GM21737 (cell line): ENCODE measurements around the gene GALT.
"Not testable (repeated sequence)": the region's sequence is repeated elsewhere in the genome, so short reads cannot be mapped to it uniquely, and the experiment has no call there.

Source experiments
- ATAC-seq: cut with Tn5 transposase; IDR thresholded peaks from one replicate; pipeline ENCODE4 v1.9.1; 2021; ENCODE audit warnings: mild to moderate bottlenecking, moderate library complexity; ENCODE audit not compliant: unreplicated experiment

GALT gene

DNA sequence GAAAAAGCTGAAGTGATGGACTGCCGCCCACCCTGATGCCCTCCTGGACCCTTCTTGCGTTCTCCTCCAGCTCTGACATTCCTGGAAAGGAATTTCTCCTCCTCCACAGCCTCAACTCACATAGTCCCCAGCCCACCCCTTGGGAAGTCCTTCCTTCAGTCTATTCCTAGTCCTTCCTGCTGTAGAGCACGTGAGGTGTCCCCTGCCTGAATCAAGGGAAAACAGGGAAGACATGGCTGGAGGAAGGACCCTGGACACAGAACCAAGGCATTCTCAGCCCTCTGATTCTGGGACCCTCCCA is 21.3 kb upstream of the GALT start:
- no peak for ATAC-seq

DNA sequence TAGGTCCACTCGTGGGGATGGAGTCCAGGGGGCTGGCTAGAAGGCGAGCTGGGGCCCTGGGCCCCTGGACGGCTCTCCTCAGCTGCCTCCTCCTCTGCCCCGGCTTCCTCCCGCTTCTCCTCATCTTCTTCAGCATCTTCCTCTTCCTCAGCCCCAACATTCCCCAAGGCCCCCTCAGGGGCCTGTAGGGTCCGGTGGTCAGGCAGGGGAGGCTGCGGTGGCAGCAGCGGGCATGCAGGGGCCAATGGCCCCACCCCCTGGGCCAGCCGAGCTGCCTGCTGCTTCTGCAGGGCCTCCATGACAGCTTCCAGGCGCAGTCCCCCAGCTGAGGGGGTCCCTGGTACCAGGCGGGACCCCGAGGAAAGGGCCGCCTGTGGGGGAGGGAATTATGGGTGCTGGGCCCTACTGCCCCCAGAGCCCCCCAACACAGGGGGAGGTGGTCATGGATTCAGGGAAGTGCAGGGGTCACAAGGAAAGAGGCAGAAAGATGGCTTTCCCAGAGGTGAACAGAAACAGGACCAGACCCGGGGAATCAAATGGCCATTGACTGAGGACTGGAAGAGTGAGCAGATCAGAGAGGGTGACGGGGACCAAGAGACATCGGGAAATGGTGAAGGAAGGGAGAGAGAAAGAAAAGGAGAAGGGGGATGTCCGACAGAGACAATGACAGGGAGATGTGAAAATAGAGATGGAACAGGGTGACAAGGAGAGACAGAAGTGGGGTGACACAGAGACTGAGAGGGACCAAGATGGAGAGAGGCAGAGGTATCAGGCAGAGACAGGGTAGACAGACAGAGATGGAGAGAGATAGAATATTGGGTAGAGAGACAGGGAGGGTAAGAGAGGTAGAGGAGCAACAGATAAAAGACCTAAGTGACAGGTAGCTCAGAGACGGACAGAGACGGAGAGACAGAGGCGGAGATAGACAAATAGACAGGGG is 18.5 kb upstream of the GALT start:
- no peak for ATAC-seq

DNA sequence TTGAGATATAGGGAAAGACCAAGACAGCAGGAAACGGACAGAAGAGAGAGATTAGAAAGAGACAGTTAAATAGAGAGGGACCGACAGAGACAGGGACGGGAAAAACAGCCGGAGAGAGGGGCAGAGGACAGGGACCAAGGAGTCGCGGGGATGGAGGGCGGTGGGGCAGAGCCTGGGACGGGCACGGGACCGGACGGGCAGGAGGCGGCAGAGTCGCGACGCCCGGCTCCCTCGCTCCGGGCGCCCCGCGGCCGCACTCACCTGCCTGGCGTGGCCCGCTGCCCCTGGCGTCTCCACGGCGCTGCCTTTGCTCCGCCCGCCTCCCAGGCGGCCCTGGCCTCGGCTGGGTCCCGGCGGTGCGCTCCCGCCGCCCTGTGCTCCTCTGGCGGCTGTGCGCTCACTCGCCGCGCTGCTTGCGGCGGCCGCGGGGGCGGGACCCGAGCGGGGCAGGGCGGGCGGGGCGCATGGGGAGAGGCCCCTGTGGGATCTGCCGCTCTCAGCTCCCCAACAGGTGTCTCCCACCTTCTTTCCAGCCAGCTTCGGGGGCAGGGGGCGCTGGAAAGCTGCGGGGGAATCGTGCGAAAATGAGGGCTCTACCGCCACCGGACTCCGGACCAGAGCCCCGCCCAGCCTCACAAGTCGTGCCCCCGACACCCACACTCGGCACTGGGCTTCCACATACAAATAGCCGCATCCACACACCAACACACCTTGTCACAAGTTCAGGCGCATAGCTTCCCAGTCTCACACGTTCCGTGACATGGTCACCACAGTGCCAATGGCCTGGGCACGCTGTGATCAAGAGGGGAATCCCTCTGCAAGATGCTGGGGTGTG is 17.6 kb upstream of the GALT start, which contains the start of gene ARID3C:
ARID3C (minus strand) TSS at position 411 of the 835 bp plus-strand sequence. CDS start 1,052 bp downstream, outside the sequence.
- no peak for ATAC-seq

DNA sequence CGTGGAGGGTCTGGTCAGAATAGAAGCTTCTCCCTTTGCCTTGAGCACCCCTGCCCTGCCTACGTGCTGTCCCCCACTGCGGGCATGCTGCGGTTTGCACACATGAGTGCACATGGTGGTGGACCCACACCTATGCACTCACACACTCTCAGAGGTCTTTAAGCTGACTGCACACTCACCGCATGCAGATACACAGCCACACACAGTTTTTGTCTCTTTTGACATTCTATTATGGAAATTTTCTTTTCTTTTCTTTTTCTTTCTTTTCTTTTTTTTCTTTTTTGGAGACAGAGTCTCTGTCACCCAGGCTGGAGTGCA is 17.0 kb upstream of the GALT start:
- no peak for ATAC-seq

DNA sequence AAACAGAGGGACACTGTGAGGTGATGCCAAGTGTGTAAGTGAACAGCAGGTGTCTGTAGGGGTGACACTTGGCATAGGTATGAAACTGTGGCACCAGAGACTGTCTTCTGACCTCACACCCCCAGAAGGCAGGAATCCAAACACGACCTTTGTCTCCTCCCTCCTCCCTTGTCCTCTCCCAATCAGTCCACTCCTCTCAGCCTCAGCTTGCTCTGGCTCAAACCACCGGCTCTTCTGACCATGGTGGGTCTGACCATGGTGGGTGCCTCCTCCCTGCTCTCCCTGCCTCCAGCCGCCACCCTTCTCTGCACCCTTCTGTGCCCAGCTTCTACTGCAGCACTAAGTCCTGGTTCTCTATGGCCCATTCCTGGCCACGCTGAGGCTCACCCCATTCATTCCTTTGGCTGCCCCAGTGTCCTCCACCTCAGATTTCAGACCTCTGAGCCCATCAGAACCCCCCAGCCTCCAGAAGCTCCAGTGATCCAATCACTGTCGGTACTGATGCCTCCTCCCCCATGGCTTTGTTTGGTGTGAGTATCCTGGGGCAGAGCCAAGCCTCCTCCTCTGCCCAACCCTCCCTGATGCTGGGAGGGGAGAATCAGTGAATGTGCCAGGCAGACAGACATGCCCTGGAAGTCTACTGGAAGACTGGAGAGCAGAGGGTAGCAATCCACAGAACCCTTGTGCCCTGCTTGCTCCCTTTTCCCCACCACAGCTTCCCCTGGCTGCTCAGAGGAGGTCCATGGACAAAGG is 15.9 kb upstream of the GALT start:
- no peak for ATAC-seq

DNA sequence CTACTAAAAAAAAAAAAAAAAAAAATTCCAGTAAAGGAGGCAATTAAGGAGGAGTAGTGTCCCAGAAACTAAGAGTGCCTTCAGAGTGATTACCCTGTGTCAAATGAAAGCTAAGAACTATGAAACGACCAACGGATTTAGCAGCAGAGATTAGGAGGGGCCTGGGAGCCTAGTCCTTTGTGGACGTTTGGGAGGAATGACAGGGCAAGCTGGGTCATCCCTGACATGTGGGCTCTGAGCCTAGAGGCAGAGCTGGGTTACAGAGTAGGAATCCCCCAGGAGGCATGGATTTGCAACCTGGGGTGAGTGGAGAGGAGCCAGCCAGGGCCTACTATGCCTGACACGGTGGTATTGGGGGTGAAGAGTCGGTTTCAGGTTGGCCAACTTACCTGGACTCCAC is 13.3 kb upstream of the GALT start:
- ATAC-seq, result no peak

DNA sequence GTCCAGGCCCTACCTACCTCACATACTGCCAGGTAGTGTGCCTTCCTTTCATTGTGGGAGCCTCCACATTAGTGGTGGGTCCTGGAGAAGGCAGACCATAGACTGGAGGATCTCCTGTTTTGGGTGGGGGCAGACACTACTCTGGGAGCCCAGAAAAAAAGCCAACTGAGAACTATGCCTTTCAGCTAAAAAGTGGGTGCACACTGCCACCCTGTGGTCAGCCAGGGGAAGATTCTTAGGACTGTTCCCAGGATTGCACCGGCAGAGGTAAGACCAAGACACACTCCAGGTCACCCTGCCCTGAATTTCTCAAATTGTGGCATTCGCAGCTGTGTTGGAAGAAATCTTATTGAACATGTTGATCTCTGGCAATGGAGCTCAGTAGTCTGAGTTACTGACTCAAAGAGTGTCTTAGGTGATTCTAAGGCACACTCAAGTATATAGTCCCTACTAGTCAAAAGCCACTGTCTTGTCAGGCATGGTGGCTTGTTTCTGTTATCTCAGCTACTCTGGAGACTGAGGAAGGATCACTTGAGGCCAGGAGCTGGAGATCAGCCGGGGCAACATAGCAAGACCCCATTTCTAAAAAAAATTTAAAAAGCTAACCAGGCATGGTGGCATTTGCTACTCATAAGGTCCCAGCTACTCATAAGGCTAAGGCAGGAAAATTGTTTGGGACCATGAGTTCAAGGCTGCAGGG is 12.5 kb upstream of the GALT start:
- ATAC-seq, result peak; percentile 35

DNA sequence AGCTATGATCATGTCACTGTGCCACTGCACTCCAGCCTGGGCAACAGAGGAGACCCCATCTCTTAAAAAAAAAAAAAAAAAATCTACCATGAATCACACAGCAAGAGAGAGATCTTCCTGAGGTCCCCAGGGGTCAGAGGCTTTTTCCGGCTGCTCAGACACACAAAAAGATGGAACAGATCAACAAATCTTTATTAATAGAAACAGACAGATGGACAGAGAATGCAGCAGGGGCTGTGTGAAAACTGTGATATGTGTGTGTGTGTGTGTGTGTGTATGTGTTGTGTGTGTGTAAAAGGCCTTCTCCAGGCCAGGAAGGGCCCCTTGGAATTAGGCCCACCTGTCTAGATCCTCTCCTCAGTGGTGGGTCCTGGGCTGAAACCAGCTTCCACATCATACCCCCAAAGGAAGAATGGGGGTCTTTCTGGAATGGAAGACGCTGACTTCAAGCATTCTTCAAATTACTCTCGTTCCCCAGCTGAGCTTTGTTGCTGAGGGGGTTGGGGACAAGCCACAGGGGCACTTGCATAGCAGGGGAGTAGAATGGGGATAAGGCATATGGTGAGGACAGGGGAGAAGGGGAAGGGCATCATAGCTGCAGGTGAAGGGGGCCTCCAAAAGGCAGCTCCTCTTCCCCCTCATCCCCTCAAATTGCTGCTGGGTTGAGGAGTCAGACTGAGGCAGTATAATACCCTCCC is 11.8 kb upstream of the GALT start:
- no peak for ATAC-seq

DNA sequence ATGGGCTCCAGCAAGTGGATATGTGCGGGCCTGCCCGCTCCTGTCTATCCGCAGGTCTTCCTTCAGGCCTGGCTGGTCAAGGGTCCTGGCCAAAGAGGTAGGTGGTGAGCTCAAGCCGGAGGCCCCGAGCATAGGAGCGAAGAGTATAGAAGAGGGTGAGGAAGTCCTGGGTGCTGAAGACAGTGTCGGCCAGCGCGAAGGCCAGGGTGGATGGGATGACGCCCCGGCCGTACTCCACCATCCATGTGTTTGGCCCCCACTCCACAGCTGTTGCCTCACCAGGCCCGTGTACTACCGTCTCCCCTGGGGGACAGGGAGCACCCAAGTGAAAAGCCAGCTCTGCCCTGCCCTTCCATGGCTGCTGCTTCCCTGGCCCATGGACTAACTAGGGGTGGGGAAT is 10.9 kb upstream of the GALT start:
- no peak for ATAC-seq

DNA sequence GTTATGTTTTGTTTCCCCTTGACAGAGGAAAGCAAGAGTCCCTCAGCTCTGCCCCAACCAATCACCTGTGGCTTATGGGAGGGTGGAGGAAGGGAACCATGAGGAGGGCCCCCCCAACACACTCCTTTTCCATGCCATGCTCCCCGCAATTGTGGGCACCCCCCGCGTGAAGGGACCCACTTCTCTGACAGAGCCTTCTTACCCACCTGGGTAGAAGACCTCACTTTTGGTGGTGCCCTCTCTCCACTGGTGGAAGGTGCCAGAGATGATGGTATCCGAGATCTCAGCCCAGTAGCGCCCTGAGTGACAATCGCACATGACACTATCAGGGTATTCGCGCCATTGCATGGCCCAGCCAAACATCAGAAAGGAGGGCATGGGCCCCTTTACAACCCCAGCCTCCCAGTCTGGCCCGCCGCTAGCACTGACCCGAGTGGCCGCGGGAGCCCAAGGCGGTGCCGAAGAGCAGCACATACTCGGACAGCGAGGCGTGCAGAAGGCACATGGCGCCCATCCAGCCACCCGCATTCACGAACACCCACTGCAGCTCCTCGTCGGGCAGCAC is 9.6 kb upstream of the GALT start:
- ATAC-seq, result no peak

DNA sequence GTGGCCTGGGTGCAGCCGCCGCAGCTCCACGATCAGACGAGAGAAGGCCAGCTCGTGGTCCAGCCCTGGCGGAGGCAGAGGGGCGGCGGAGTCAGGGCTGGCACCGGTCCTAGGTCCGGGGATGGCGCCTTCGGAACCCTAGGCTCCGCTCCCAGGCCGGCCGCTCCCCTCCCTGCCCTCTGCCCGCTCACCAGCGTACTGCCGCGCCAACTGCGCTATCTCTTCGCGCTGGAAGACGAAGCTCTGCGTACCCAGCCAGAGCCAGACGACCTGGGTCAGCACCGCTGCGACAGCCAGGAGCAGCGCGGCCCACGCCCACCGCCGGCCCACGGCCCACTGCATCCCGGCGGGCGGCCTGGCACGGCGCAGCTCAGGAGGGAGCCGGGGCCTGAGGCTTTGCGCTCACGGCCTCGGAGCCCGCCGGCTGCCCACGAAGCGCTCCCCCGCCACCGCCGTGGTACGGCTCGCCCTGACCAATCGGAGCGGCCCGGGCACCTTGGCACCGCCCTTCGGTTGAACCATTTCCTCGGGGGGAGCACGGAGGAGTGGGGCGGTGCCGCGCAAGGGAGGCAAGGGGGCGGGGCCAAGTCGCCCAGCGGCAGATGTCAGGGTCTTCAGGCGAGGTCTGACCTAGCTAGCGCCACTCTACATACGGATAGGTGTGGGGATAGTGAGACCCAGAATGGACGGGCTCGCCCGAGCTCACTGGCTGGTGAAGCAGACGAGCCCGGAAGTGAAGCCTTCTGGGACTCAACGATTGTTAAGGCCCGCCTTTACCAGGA is 8.9 kb upstream of the GALT start, which contains the start of gene SIGMAR1:
SIGMAR1 (minus strand) TSS at position 432 of the 782 bp plus-strand sequence; CDS start at position 342, 90 bp downstream.
- peak; percentile 90 for ATAC-seq

DNA sequence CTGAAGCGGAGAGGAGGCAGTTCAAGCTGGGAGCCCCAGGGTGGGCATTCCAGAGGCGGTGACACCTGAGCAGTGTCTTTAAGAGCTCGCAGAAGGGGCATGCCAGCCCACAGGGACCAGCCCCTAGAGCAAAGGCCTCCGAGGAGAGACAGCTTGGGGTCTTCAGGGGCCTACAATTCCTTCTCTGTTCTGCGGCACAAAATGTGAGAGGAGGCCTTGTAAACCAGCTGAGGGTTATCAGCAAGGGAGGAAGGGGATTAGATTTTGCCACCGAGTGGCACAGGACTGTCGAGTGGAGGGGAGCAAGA is 8.4 kb upstream of the GALT start:
- ATAC-seq, result no peak

DNA sequence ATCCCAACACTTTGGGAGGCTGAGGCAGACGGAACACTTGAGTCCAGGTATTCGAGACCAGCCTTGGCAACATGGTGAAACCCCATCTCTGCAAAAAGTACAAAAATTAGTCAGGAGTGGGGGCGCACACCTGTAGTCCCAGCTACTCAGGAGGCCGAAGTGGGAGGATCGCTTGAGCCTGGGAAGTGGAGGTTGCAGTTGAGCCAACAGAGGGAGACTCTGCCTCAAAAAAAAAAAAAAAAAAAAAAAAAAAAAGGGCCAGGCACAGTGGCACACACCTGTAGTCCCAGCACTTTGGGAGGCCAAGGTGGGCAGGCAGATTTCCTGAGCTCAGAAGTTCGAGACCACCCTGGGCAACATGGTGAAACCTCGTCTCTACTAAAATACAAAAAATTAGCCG is 7.2 kb upstream of the GALT start:
- not testable (repeated sequence) for ATAC-seq

DNA sequence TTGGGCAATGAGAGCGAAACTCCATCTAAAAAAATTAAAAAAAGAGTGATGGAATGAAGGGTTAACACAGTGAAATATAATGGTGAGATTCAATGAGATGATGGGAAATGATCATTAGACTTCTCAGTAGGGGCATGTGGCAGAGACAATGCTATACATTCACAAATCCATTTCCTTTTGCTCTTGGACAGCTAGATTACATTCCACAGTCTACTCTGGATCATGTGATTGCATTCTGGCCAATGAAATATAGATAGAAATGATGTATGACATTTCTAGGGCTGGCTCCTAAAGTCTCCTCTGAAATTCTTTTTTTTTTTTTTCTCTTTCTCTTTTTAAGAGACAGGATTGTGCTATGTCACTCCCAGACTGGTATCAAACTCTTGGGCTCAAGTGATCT is 3.8 kb upstream of the GALT start:
- no peak for ATAC-seq

DNA sequence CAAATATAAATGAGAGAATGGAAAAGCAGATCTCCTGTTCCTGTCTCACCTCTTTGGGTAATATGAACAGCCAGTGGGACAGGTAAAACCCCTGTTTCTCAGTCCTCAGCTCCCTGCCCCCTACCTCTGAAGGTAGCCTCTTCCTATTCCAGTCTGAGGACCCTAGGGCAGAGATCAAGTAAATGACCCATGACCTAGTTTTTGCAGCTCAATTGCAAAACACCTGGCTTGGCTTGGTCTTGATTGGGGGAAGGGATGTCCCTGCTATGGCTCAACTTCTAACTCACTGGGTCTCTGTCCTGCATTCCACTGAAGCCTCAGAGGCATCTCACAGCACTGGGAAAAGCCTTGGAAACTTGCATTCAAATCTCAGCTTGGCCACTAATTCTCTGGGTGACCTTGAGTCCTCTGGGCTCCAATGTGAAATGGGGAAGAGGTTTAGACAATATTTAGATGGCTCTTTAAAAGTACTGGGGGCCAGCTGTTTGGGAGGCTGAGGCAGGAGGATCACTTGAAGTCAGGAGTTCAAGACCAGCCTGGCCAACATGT is 1.6 kb upstream of the GALT start:
- ATAC-seq, result no peak

DNA sequence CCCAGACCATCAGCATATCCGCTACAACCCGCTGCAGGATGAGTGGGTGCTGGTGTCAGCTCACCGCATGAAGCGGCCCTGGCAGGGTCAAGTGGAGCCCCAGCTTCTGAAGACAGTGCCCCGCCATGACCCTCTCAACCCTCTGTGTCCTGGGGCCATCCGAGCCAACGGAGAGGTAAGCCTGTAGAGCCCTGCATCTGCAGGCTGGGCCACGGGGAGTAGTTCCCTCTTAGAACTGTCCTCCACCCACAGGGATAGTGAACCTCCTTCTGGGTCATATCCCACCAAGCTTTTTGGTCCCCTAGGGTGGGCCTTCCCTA is 569 bp downstream of the GALT start:
- no peak for ATAC-seq

DNA sequence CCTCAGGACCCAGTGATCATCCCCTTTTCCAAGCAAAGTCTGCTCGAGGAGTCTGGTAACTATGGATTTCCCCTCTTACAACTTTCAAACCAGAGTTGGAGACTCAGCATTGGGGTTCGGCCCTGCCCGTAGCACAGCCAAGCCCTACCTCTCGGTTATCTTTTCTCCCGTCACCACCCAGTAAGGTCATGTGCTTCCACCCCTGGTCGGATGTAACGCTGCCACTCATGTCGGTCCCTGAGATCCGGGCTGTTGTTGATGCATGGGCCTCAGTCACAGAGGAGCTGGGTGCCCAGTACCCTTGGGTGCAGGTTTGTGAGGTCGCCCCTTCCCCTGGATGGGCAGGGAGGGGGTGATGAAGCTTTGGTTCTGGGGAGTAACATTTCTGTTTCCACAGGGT is 1.2 kb downstream of the GALT start:
- ATAC-seq, result no peak

DNA sequence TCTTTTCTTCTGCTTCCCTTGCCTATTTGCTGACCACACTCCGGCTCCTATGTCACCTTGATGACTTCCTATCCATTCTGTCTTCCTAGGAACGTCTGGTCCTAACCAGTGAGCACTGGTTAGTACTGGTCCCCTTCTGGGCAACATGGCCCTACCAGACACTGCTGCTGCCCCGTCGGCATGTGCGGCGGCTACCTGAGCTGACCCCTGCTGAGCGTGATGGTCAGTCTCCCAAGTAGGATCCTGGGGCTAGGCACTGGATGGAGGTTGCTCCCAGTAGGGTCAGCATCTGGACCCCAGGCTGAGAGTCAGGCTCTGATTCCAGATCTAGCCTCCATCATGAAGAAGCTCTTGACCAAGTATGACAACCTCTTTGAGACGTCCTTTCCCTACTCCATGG is 2.2 kb downstream of the GALT start:
- no peak for ATAC-seq

DNA sequence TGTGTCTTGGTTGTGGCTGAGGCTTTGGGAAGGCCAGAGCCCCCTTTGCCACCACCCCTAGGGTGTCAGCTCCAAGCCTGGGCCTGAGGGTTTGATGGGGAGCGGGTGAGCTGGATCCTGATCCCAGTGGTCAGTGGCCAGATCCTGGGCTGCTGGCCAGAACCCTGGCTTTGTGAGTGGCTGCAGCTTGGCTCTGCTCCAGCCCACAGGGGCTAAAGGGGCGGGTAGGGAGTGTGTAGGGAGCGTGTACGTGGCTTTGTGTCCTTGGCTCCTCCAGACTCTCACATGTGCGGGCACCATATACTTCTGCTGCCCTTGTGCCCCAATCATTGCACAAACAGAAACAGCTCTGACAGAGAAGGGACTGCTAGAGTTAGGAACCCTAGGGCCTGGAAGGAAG is 4.3 kb downstream of the GALT start:
- ATAC-seq, result no peak
